ENCODE results near the gene SFI1.
"Not testable (repeated sequence)": the region's sequence is repeated elsewhere in the genome, so short reads cannot be mapped to it uniquely, and the experiment has no call there.

The SFI1 gene

DNA sequence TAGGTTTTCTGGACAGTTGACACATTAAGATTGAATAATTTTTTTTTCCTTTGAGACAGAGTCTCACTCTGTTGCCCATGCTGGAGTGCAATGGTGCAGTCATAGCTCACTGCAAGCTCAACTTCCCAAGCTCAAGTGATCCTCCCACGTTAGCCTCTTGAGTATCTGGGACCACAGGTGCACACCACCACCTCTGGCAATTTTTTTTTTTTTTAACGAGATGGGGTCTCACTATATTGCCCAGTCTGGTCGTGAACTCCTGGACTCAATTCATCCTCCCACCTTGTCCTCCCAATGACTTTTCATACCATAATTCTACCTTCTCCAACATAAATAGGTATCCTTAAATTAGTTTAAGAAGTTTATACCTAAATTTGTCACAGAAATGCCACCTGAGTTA lies 15.2 kb upstream of the SFI1 start:
- DNase-seq (no peak), ATAC-seq (ENCODE audit: insufficient read depth, low read depth) (no peak)
- H3K27me3 ChIP-seq (ENCODE audit: insufficient read depth, low read length, poor library complexity) = no peaks in the 10 kb centered on the region
- no peak overlapping the region for H2AFZ ChIP-seq (ENCODE audit: low read depth, low read length)
- H3K4me3 ChIP-seq (ENCODE audit: low read depth in 1 of 2, low read length in 2 of 2) = no peak overlapping the region
- H3K9ac ChIP-seq (ENCODE audit: low read depth, low read length) = no peak overlapping the region
- H3K36me3 ChIP-seq (ENCODE audit: insufficient read depth, low read length) = peaks cover 86% of the 10 kb centered on the region
- H3K4me2 ChIP-seq (ENCODE audit: insufficient read depth, low read length) = no peak overlapping the region
- peaks cover 87% of the 10 kb centered on the region for H3K79me2 ChIP-seq (ENCODE audit: insufficient read depth, low read length)
- no peaks in the 10 kb centered on the region for H3K9me3 ChIP-seq (ENCODE audit: insufficient read depth, low read length, severe bottlenecking)
- no peak overlapping the region for H3K27ac ChIP-seq (ENCODE audit: low read length)
- peaks cover 20% of the 10 kb centered on the region; the same call in 1 of the 2 replicates for H4K20me1 ChIP-seq (ENCODE audit: insufficient read depth, low read length)
- TF ChIP-seq, protein P1, sequence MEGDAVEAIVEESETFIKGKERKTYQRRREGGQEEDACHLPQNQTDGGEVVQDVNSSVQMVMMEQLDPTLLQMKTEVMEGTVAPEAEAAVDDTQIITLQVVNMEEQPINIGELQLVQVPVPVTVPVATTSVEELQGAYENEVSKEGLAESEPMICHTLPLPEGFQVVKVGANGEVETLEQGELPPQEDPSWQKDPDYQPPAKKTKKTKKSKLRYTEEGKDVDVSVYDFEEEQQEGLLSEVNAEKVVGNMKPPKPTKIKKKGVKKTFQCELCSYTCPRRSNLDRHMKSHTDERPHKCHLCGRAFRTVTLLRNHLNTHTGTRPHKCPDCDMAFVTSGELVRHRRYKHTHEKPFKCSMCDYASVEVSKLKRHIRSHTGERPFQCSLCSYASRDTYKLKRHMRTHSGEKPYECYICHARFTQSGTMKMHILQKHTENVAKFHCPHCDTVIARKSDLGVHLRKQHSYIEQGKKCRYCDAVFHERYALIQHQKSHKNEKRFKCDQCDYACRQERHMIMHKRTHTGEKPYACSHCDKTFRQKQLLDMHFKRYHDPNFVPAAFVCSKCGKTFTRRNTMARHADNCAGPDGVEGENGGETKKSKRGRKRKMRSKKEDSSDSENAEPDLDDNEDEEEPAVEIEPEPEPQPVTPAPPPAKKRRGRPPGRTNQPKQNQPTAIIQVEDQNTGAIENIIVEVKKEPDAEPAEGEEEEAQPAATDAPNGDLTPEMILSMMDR (IDR thresholded peaks at IDR 0.05; ENCODE audit: borderline replicate concordance, extremely low read depth, low read length, poor library complexity, severe bottlenecking) = no peak
- H3K4me1 ChIP-seq (ENCODE audit: insufficient read depth, low read length) = peaks cover 6% of the 10 kb centered on the region; the same call in 1 of the 2 replicates

DNA sequence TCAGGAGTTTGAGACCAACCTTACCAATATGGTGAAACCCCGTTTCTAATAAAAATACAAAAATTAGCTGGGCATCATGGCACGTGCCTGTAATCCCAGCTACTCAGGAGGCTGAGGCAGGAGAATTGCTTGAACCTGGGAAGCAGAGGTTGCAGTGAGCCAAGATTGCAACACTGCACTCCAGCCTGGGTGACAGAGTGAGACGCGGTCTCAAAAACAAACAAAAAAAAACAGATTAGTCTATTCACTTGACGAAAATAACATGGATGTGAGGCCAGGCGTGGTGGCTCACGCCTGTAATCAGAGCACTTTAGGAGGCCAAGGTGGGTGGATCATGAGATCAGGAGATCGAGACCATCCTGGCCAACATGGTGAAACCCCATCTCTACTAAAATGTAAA lies 13.9 kb upstream of the SFI1 start:
- not testable (repeated sequence) for H3K4me2 ChIP-seq (ENCODE audit: insufficient read depth, low read length); DNase-seq; H3K9me3 ChIP-seq (ENCODE audit: insufficient read depth, low read length, severe bottlenecking); H3K27me3 ChIP-seq (ENCODE audit: insufficient read depth, low read length, poor library complexity); H2AFZ ChIP-seq (ENCODE audit: low read depth, low read length); ATAC-seq (ENCODE audit: insufficient read depth, low read depth); H3K27ac ChIP-seq (ENCODE audit: low read length); H3K4me1 ChIP-seq (ENCODE audit: insufficient read depth, low read length); H3K9ac ChIP-seq (ENCODE audit: low read depth, low read length); H3K4me3 ChIP-seq (ENCODE audit: low read depth in 1 of 2, low read length in 2 of 2)
- peaks cover 87% of the 10 kb centered on the region for H3K79me2 ChIP-seq (ENCODE audit: insufficient read depth, low read length)
- peaks cover 87% of the 10 kb centered on the region for H3K36me3 ChIP-seq (ENCODE audit: insufficient read depth, low read length)
- peaks cover 14% of the 10 kb centered on the region; the same call in 1 of the 2 replicates for H4K20me1 ChIP-seq (ENCODE audit: insufficient read depth, low read length)

DNA sequence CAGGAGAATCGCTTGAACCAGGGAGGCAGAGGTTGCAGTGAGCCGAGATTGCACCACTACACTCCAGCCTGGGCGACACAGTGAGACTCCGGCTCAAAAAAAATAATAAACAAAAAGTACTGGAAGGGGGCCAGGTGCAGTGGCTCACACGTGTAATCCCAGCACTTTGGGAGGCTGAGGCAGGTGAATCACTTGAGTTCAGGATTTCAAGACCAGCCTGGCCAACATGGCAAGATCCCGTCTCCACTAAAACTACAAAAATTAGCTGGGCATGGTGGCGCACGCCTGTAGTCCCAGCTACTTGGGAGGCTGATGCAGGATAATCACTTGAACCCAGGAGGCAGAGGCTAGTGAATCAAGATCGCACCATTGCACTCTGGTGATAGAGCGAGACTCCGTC lies 10.0 kb upstream of the SFI1 start:
- H3K4me2 ChIP-seq (ENCODE audit: insufficient read depth, low read length); ATAC-seq (ENCODE audit: insufficient read depth, low read depth); H3K27me3 ChIP-seq (ENCODE audit: insufficient read depth, low read length, poor library complexity); DNase-seq; H3K27ac ChIP-seq (ENCODE audit: low read length); H3K9me3 ChIP-seq (ENCODE audit: insufficient read depth, low read length, severe bottlenecking); H3K9ac ChIP-seq (ENCODE audit: low read depth, low read length); H3K4me3 ChIP-seq (ENCODE audit: low read depth in 1 of 2, low read length in 2 of 2); H4K20me1 ChIP-seq (ENCODE audit: insufficient read depth, low read length); H2AFZ ChIP-seq (ENCODE audit: low read depth, low read length): not testable (repeated sequence)
- peaks cover 35% of the 10 kb centered on the region for H3K4me1 ChIP-seq (ENCODE audit: insufficient read depth, low read length)
- H3K36me3 ChIP-seq (ENCODE audit: insufficient read depth, low read length) = peaks cover 58% of the 10 kb centered on the region
- H3K79me2 ChIP-seq (ENCODE audit: insufficient read depth, low read length) = peaks cover 86% of the 10 kb centered on the region

DNA sequence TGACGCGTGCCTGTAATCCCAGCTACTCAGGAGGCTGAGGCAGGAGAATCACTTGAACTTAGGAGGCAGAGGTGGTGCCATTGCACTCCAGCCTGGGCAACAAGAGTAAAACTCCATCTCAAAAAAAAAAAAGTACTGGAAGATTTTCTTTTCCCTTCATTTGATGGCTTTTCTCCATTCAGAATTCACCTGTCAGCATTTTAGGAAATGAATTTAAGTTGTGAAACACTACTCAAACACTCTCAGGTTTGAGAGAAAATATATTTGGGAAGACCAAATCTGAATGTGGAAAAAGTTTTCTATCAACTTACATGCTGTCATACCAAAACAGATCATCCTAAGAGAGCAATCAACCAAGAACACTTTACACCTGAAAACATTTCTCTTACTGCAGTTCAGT lies 9.4 kb upstream of the SFI1 start:
- H4K20me1 ChIP-seq (ENCODE audit: insufficient read depth, low read length) = peaks cover 6% of the 10 kb centered on the region; the same call in 1 of the 2 replicates
- no peak for DNase-seq
- peaks cover 41% of the 10 kb centered on the region for H3K4me1 ChIP-seq (ENCODE audit: insufficient read depth, low read length)
- no peak overlapping the region for H3K4me3 ChIP-seq (ENCODE audit: low read depth in 1 of 2, low read length in 2 of 2)
- peaks cover 53% of the 10 kb centered on the region for H3K36me3 ChIP-seq (ENCODE audit: insufficient read depth, low read length)
- peak overlapping the region; percentile 66; the same call in 1 of the 2 replicates for H3K4me2 ChIP-seq (ENCODE audit: insufficient read depth, low read length)
- H3K27ac ChIP-seq (ENCODE audit: low read length) = no peak overlapping the region
- no peak for TF ChIP-seq EZH2 (IDR thresholded peaks at IDR 0.05; ENCODE audit: borderline replicate concordance, low read depth, low read length, severe bottlenecking)
- TF ChIP-seq, protein P1 (IDR thresholded peaks at IDR 0.05; ENCODE audit: borderline replicate concordance, extremely low read depth, low read length, poor library complexity, severe bottlenecking) = no peak
- H2AFZ ChIP-seq (ENCODE audit: low read depth, low read length) = no peak overlapping the region
- peaks cover 85% of the 10 kb centered on the region for H3K79me2 ChIP-seq (ENCODE audit: insufficient read depth, low read length)
- no peak overlapping the region for H3K9ac ChIP-seq (ENCODE audit: low read depth, low read length)
- no peaks in the 10 kb centered on the region for H3K27me3 ChIP-seq (ENCODE audit: insufficient read depth, low read length, poor library complexity)
- ATAC-seq (ENCODE audit: insufficient read depth, low read depth) = no peak
- no peaks in the 10 kb centered on the region for H3K9me3 ChIP-seq (ENCODE audit: insufficient read depth, low read length, severe bottlenecking)

All from DND-41 (cell line).